ENCODE measurements around the gene NAV1.
A peak's percentile ranks its signal among the peaks of the same experiment; 100 is the strongest.

NAV1 gene

GRCh38 chr1:201555593-201555945, 16.6 kb downstream of the NAV1 start:
- Histone ChIP-seq H3K36me3 (ENCODE audit: insufficient read depth) (no peaks in the 10 kb centered on the region), H3K79me2 (ENCODE audit: insufficient read depth, low read depth) (no peaks in the 10 kb centered on the region), H3K4me3 (IDR thresholded peaks at IDR 0.05; ENCODE audit: insufficient read depth, low read depth, low read length) (no peak overlapping the region), H4K20me1 (ENCODE audit: insufficient read depth) (no peaks in the 10 kb centered on the region), H2AFZ (ENCODE audit: low read depth) (no peak overlapping the region), H3K4me2 (no peak overlapping the region), H3K27ac (no peak overlapping the region), H3K9ac (no peak overlapping the region), H3K27me3 (ENCODE audit: insufficient read depth, low read depth) (no peaks in the 10 kb centered on the region), H3K4me1 (ENCODE audit: low read depth, poor library complexity, severe bottlenecking) (peaks cover 8% of the 10 kb centered on the region)
- TF ChIP-seq, protein P1, sequence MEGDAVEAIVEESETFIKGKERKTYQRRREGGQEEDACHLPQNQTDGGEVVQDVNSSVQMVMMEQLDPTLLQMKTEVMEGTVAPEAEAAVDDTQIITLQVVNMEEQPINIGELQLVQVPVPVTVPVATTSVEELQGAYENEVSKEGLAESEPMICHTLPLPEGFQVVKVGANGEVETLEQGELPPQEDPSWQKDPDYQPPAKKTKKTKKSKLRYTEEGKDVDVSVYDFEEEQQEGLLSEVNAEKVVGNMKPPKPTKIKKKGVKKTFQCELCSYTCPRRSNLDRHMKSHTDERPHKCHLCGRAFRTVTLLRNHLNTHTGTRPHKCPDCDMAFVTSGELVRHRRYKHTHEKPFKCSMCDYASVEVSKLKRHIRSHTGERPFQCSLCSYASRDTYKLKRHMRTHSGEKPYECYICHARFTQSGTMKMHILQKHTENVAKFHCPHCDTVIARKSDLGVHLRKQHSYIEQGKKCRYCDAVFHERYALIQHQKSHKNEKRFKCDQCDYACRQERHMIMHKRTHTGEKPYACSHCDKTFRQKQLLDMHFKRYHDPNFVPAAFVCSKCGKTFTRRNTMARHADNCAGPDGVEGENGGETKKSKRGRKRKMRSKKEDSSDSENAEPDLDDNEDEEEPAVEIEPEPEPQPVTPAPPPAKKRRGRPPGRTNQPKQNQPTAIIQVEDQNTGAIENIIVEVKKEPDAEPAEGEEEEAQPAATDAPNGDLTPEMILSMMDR (conservative IDR thresholded peaks at IDR 0.05; ENCODE audit: low read depth, low read length): no peak

DNA sequence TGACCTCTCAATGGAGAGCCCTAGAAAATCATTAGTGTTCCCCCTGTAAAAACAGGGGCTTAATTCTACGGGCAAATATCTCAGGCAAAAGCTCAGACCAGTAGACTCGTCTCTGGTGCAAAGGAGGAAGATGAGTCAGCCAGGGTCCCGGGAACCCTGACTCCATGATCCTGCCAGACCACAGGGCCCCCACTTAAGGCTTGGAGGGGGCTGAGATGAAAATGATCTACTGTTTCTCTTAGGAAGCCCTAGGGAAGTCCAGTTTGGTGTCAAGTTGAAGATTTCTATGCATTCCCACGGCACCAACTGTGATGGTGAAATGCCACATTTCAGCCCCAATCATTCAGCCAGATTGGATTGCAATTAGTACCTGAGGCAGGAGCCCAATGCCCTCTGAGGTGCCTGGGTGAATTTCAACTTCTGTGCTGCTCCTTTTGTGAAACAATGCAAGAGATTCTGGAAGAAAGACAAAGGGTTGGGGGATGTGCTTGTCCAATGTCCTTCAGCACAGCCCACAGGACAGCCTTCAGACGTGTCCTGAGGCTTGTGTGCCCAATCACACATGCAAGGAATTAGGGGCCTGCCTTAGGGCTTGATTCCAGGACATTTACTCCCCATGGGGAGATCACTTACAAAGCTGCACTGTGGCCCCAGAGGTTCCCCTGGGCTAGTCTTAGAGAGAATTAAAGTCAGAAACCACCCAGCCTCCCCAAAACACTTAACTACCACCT, 18.1 kb downstream of the NAV1 start:
- Histone ChIP-seq H3K4me1 (ENCODE audit: low read depth, poor library complexity, severe bottlenecking) (peaks cover 8% of the 10 kb centered on the region), H2AFZ (ENCODE audit: low read depth) (no peak overlapping the region), H3K27ac (no peak overlapping the region), H3K4me2 (no peak overlapping the region), H3K79me2 (ENCODE audit: insufficient read depth, low read depth) (no peaks in the 10 kb centered on the region), H4K20me1 (ENCODE audit: insufficient read depth) (no peaks in the 10 kb centered on the region), H3K4me3 (IDR thresholded peaks at IDR 0.05; ENCODE audit: insufficient read depth, low read depth, low read length) (no peak overlapping the region), H3K9ac (no peak overlapping the region), H3K36me3 (ENCODE audit: insufficient read depth) (no peaks in the 10 kb centered on the region), H3K27me3 (ENCODE audit: insufficient read depth, low read depth) (no peaks in the 10 kb centered on the region)
- TF ChIP-seq, protein P1 (conservative IDR thresholded peaks at IDR 0.05; ENCODE audit: low read depth, low read length): no peak

- no peak overlapping the region for H3K4me3 ChIP-seq (IDR thresholded peaks at IDR 0.05; ENCODE audit: insufficient read depth, low read depth, low read length)
- H3K79me2 ChIP-seq (ENCODE audit: insufficient read depth, low read depth): no peaks in the 10 kb centered on the region
- H3K27ac ChIP-seq: no peak overlapping the region
- H3K27me3 ChIP-seq (ENCODE audit: insufficient read depth, low read depth): no peaks in the 10 kb centered on the region
- H3K4me1 ChIP-seq (ENCODE audit: low read depth, poor library complexity, severe bottlenecking): peaks cover 8% of the 10 kb centered on the region
- H4K20me1 ChIP-seq (ENCODE audit: insufficient read depth): no peaks in the 10 kb centered on the region
- no peak overlapping the region for H3K9ac ChIP-seq
- no peak overlapping the region for H3K4me2 ChIP-seq
- H3K36me3 ChIP-seq (ENCODE audit: insufficient read depth): no peaks in the 10 kb centered on the region
- TF ChIP-seq, protein P1 (conservative IDR thresholded peaks at IDR 0.05; ENCODE audit: low read depth, low read length): no peak
- H2AFZ ChIP-seq (ENCODE audit: low read depth): no peak overlapping the region
Observed at GRCh38 chr1:201557572-201557958, 18.6 kb downstream of the NAV1 start.

- no peaks in the 10 kb centered on the region for H3K79me2 ChIP-seq (ENCODE audit: insufficient read depth, low read depth)
- H3K4me2 ChIP-seq: no peak overlapping the region
- TF ChIP-seq, protein P1 (conservative IDR thresholded peaks at IDR 0.05; ENCODE audit: low read depth, low read length): peak; percentile 97
- peak overlapping the region; percentile 70 for H2AFZ ChIP-seq (ENCODE audit: low read depth)
- no peaks in the 10 kb centered on the region for H3K27me3 ChIP-seq (ENCODE audit: insufficient read depth, low read depth)
- peaks cover 8% of the 10 kb centered on the region for H3K4me1 ChIP-seq (ENCODE audit: low read depth, poor library complexity, severe bottlenecking)
- no peaks in the 10 kb centered on the region for H4K20me1 ChIP-seq (ENCODE audit: insufficient read depth)
- no peaks in the 10 kb centered on the region for H3K36me3 ChIP-seq (ENCODE audit: insufficient read depth)
- H3K27ac ChIP-seq: no peak overlapping the region
- H3K9ac ChIP-seq: no peak overlapping the region
- H3K4me3 ChIP-seq (IDR thresholded peaks at IDR 0.05; ENCODE audit: insufficient read depth, low read depth, low read length): no peak overlapping the region
Observed at GRCh38 chr1:201559679-201560162, 20.8 kb downstream of the NAV1 start.
